ENCODE data around the gene CDK5R1.

The CDK5R1 gene

DNA sequence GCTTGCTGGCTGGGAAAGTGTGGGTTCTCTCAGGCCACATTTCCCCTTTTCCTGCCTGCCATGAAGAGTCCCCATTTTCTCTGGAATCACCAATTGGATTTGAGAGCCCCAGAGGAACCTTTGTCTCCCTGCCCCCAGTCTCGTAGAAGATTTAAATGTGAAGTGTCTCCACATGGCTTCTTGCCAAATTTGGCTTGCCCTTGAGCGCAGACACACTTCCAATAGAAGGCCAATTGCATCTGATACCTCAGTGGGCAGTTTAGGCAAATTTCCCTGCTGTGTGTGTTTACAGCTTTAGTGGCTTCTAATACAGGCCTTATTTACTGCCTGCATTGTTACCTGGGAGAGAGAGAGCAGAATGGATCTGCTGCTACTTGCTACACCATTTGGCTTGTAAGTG lies 29.7 kb downstream of the CDK5R1 start:
- H3K27me3 ChIP-seq (ENCODE audit: insufficient read depth, low read depth, severe bottlenecking) = no peaks in the 10 kb centered on the region
- H3K36me3 ChIP-seq = no peaks in the 10 kb centered on the region
- no peak for DNase-seq
- TF ChIP-seq, protein P1, sequence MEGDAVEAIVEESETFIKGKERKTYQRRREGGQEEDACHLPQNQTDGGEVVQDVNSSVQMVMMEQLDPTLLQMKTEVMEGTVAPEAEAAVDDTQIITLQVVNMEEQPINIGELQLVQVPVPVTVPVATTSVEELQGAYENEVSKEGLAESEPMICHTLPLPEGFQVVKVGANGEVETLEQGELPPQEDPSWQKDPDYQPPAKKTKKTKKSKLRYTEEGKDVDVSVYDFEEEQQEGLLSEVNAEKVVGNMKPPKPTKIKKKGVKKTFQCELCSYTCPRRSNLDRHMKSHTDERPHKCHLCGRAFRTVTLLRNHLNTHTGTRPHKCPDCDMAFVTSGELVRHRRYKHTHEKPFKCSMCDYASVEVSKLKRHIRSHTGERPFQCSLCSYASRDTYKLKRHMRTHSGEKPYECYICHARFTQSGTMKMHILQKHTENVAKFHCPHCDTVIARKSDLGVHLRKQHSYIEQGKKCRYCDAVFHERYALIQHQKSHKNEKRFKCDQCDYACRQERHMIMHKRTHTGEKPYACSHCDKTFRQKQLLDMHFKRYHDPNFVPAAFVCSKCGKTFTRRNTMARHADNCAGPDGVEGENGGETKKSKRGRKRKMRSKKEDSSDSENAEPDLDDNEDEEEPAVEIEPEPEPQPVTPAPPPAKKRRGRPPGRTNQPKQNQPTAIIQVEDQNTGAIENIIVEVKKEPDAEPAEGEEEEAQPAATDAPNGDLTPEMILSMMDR (IDR thresholded peaks at IDR 0.05; ENCODE audit: low read depth, low read length) = no peak
- no peak overlapping the region for H3K4me3 ChIP-seq (ENCODE audit: low read depth, low read length)
- H3K9me3 ChIP-seq (ENCODE audit: severe bottlenecking) = no peaks in the 10 kb centered on the region
- no peak overlapping the region; the same call in 1 of the 2 replicates for H3K27ac ChIP-seq

DNA sequence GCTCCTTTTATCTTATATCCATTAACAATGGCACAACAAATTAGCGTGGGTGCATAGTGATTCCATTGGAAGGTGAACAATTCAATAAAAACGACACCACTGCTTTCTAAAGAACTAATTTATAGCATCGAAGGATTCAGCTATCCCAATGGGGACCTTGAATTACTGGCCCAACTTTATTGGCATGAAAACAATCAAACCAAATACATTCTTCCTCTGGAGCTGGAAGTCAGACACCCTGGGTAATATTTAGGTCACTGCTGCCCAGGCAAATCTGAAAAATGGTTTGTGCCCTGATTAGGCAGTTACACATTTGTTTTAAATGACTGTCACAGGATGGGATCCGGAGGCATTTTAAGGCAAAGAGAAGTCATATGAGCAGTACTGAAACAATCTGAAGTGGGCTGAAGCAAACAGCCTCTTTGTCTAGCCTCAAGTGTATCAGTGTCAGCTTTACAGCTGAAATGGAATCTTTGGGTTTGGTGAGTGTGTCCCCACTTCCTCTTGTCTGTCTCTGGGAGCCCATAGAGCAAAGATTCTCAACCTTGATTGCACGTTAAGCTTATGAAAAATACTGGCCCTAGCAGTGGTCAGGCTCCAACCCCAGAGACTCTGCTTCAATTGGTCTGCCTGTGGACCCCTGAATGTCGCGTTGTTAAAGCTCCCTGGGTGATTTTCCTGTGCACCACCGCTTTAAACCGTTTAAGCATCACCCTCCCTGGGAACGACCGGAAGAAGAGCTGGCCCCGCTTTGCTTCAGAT lies 30.3 kb downstream of the CDK5R1 start:
- Histone ChIP-seq H3K36me3 (no peaks in the 10 kb centered on the region), H3K27ac (peak overlapping the region; percentile 20), H3K4me3 (ENCODE audit: low read depth, low read length) (no peak overlapping the region), H3K27me3 (ENCODE audit: insufficient read depth, low read depth, severe bottlenecking) (no peaks in the 10 kb centered on the region), H3K9me3 (ENCODE audit: severe bottlenecking) (no peaks in the 10 kb centered on the region)
- peak; percentile 36 for DNase-seq
- TF ChIP-seq, protein P1 (IDR thresholded peaks at IDR 0.05; ENCODE audit: low read depth, low read length) = no peak

DNA sequence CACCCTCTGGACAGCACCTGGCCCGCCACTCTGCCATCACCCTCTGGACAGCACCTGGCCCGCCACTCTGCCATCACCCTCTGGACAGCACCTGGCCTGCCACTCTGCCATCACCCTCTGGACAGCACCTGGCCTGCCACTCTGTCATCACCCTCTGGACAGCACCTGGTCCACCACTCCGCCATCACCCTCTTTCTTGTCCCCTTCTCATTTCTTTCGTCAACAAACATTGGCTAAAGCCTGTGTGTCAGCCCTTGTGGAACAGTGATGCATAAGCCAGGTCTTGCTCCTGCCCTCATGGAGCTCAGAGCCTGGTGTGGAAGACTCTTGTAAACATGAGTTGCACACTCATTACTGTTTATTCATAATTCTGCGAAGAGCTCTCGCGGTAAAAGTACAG lies 31.2 kb downstream of the CDK5R1 start:
- no peaks in the 10 kb centered on the region for H3K9me3 ChIP-seq (ENCODE audit: severe bottlenecking)

DNA sequence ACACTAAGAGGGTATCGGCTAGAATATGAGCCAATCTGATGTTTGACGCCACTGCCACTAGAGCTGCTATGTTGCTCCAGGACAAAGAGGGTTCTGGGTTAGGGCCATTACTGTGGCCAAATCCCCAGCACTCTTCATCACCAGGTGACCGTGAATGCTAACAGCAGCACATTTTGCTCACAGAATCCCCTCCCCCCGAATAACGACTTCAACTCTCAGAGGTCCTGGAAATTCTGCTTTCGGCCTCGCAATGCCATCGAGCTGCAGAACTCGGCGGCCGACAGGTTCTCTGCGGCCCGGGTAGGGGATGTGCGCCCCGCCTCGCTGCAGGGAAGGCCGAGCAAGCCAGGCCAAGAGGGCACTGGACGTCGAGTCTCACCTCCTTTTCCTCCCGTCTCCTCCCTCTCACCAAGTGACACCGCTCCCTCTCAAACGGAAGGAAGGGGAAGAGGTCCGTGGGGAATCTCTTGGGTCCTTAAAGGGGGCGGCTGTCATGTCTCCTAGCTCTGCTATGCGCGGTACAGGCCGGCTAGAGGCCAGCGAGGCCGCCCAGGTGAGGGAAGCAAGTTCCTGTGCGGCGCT lies 31.9 kb downstream of the CDK5R1 start:
- no peak for DNase-seq
- Histone ChIP-seq H3K27me3 (ENCODE audit: insufficient read depth, low read depth, severe bottlenecking) (no peaks in the 10 kb centered on the region), H3K36me3 (no peaks in the 10 kb centered on the region), H3K9me3 (ENCODE audit: severe bottlenecking) (no peaks in the 10 kb centered on the region), H3K4me3 (ENCODE audit: low read depth, low read length) (peak overlapping the region; percentile 49), H3K27ac (peak overlapping the region; percentile 96)
- TF ChIP-seq, protein P1 (IDR thresholded peaks at IDR 0.05; ENCODE audit: low read depth, low read length) = no peak

More for the DNA sequence above, 31.2 kb downstream of the CDK5R1 start:
- no peak overlapping the region for H3K4me3 ChIP-seq (ENCODE audit: low read depth, low read length)
- no peaks in the 10 kb centered on the region for H3K36me3 ChIP-seq
- TF ChIP-seq, protein P1 (IDR thresholded peaks at IDR 0.05; ENCODE audit: low read depth, low read length) = no peak
- H3K27ac ChIP-seq = peak overlapping the region; percentile 96; the same call in 1 of the 2 replicates
- no peaks in the 10 kb centered on the region for H3K27me3 ChIP-seq (ENCODE audit: insufficient read depth, low read depth, severe bottlenecking)
- no peak for DNase-seq

DNA sequence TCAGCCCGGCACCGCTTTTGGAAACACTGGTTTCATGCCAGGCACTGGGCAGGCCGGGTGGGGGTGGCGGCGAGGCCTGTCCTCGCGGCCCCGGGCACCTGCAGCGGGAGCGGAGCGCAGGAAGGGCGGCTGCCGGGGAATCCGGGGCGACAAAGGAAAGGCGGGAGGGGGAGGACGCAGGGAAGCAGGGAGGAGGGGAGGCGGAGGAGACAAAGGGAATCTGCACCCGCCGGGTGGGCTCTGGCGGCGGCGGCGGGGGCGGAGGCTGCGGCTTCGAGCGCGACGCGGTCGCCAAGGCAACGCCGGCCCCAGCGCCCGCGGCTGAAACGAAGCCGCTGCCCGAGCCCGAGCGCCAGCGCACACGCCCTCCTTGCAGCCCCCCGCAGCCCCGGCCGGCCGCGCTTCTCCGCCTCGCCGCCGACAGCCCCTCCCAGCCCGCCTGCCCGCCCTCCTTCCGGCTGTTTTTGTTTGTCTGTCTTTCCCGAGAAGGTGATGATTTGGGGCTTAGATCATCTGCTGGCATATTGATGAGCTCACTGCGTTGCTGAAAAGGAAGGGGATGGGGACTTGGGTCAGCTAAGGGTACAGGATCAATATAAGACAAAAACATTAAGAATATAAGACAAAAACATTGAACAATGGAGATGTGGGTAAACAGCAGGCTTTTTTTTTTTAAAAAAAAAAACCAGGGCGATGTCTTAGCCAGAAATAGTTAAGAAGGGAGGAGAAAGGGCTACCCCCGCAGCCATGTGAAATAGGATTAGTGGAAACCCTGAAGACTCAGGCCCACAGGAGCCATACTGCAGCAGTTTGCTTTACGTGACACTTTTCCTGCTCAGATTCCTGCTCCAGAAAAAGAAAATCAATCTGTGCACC lies 32.7 kb downstream of the CDK5R1 start:
- Histone ChIP-seq H3K36me3 (no peaks in the 10 kb centered on the region), H3K4me3 (ENCODE audit: low read depth, low read length) (peak overlapping the region; percentile 49), H3K27ac (peak overlapping the region; percentile 96), H3K27me3 (ENCODE audit: insufficient read depth, low read depth, severe bottlenecking) (no peaks in the 10 kb centered on the region), H3K9me3 (ENCODE audit: severe bottlenecking) (no peaks in the 10 kb centered on the region)
- DNase-seq = peak; percentile 81
- TF ChIP-seq, protein P1 (IDR thresholded peaks at IDR 0.05; ENCODE audit: low read depth, low read length) = no peak

All from WERI-Rb-1 (cell line).